LNCAP (cell line): ENCODE data around the gene TRMT5.

Experiments used
- TF ChIP-seq, protein P1 (sequence below): fragments of 450-650 bp; IDR thresholded peaks from 2 replicates; pipeline ENCODE4 v1.5.1; 2017; ENCODE audit warnings: mild to moderate bottlenecking

TRMT5 gene

DNA sequence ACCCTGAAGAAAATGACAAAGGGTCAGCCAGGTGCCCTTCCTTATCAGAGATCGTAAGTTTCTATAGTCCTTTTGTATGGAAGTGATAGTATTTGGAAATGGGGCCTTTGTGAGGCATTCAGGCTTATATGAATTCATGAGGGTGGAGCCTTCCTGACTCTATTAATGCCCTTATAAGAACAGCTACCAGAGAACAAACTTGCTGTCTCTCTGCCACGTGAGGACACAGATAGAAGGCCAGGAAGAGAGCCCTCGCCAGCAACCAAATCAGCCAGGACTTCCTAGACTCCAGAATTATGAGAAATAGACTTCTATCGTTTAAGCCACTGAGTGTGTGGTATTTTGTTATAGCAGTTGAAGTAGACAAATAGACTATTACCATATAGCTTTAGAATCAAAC, 36.7 kb downstream of the TRMT5 start:
- TF ChIP-seq, protein P1, sequence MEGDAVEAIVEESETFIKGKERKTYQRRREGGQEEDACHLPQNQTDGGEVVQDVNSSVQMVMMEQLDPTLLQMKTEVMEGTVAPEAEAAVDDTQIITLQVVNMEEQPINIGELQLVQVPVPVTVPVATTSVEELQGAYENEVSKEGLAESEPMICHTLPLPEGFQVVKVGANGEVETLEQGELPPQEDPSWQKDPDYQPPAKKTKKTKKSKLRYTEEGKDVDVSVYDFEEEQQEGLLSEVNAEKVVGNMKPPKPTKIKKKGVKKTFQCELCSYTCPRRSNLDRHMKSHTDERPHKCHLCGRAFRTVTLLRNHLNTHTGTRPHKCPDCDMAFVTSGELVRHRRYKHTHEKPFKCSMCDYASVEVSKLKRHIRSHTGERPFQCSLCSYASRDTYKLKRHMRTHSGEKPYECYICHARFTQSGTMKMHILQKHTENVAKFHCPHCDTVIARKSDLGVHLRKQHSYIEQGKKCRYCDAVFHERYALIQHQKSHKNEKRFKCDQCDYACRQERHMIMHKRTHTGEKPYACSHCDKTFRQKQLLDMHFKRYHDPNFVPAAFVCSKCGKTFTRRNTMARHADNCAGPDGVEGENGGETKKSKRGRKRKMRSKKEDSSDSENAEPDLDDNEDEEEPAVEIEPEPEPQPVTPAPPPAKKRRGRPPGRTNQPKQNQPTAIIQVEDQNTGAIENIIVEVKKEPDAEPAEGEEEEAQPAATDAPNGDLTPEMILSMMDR, result no peak

DNA sequence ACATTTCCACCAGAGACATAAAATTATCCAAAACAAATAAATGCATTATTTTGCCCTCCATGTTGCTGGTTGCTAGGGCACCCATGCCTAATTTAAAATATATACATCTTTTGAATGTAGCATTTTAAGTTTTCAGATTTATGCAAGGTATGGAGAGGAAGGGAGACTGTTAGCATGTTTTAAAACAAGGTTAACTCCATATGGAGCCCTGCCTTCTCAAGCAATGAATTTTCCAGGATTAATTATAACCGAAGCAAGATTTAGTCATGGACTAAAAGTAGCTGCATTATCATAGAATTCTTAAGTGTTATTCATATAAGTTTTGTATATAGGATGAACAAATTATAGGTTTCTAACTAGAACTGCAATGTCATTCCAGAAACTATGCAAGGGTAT, 37.2 kb downstream of the TRMT5 start:
- TF ChIP-seq, protein P1, result no peak

DNA sequence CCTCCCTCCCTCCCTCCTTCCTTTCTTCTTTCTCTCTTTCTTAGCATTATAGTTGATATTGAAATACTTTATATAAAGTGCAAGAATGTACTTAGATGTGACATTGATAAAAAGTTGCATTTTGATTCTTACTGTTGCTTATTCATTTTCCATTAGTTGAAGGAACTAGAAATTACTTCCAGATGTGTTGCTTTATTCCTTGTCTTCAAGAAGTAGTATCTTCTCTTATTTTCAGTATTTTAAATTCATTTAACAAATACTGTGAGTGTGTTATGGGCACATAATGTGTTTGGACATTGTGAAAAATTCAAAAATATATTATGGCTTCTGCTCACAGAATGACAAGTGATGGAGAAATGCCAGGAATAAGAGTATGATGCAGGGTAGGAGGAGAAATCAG, 45.6 kb downstream of the TRMT5 start:
- TF ChIP-seq, protein P1, result no peak

DNA sequence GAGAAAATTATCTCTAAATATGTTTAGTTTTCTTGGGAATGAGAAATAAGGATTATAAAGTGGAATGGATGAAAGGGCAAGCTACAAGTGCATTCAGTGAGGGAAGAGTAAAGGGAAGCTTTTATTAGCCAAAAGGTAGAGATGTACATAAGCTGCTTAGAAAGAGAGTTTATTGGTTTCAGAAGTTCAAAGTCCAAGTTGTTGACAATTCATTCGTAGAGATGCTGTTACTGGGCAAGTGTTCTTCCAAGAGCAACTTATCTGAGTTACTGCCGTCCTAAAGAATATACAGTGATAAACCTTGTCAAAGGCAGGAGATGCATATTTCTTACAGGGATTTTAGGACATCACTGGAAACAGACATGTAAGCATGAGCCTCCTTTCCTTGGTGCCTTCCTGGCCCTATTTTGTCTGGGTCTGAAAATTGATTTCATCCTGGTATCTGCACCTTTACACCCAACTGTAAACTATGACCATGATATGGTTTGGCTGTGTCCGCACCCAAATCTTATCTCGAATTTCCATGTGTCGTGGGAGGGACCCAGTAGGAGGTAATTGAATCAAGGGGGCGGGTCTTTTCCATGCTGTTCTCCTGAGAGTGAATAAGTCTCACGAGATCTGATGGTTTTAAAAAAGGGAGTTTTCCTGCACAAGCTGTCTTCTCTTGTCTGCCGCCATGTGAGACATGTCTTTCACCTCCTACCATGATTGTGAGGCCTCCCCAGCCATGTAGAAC, 46.8 kb downstream of the TRMT5 start:
- TF ChIP-seq, protein P1, result no peak

DNA sequence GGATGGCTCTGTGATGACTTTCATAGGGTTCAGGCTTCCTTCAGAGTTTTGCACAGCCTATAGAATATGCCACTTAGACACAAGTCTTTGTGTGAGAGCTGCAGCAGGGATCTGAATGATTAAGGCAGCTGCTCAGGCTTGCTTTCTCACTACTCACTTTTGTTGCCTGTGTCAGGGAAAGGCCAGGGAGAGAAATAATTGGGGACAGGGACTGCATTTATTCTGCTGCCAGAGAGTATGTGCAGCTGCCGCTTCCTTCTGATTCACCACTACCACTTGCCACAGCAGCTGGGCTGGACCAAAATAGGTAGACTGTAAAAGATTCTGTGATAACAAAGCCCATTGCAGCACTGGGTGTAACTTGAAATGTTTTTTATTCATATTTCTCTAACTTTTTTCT, 49.7 kb downstream of the TRMT5 start:
- TF ChIP-seq, protein P1, result no peak

DNA sequence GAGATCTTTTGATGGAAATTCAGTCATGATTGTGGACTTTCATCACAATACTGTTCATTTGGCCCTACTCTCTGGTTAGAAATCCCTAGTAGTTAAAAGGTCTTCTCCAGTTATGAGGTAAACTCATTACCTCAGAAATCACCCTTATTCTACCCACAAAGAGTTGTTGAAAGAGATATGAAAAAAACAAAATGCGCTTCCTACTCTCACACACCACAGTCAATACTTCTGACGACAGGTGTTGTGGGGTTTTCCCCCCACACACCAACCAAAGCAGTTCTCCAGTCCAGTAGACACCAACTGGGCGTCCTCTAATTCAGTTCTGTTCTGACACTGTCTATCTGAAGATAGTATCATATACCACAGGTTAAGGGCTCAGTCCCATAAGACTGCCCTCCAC, 54.9 kb downstream of the TRMT5 start:
- TF ChIP-seq, protein P1, result no peak

DNA sequence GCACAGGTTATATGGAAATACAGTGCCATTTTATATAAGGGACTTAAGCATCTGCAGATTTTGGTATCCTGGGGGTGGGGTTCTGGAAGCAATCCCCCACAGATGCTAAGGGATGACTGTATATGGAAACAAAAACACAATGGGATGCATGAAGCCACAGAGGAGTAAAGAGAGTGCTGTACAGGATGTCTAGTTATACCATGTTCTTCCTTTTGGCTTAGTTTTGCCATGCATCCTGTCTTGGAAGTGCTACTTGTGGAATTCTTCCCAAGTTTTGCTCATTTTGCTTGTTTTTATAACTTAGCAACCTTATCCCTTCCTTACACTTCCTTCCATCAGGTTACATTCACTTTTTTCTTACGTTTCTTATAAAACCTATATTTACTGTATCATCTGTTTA, 55.6 kb downstream of the TRMT5 start:
- TF ChIP-seq, protein P1, result no peak

DNA sequence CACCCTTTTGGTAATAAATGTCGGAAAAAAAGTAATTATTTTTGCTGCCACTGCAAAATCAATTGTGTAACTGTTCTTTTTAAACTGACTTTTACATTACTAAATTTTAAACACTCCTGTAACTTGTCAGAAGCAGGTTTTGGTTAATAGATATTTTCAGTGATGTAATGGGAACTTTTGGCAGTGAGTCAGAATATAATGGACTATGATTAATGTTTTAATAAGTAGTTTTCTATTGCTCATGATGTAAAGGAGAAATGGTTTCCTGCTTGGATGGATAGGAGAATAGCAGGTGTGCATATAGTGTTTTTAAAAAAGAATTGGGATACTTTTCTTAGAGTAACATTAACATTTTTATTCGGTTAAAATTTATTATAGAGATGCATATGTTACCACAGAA, 58.8 kb downstream of the TRMT5 start:
- TF ChIP-seq, protein P1, result no peak
